AG10803 (cell line): ENCODE data around the gene ASB4.

ENCODE experiments used
- DNase-seq: peaks from one replicate; pipeline ENCODE4 v3.0.0; 2010; ENCODE audit warnings: low read depth
- H3K4me3 ChIP-seq: 2 replicates; pipeline ENCODE4 v1.5.1; 2011; ENCODE audit warnings: mild to moderate bottlenecking, low read length, control low read depth
- TF ChIP-seq, protein P1 (sequence below): conservative IDR thresholded peaks from 2 replicates; pipeline ENCODE4 v1.5.1; 2011; ENCODE audit warnings: mild to moderate bottlenecking, low read length, control low read depth, inconsistent platforms

ASB4 gene

DNA sequence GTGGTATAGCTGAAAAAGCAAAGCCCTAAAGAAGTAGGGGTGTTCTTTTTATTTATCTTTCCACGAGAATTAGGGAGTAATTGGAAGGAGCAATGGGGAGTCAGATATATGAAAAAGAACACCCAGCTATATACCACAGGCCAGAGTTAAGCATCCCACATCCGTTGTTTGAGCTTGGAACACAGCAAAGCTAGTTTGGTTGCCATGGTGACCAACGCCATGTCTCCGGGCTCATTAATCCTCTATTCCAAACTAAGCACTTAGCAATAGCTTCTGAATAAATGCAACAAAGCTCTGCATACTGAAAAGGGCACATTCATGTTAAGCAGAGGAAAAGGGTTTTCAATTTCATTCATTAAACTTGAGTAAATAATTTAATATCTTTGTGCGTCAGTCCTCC lies 23.5 kb downstream of the ASB4 start:
- peak; percentile 18 for DNase-seq
- no peak overlapping the region for H3K4me3 ChIP-seq
- TF ChIP-seq, protein P1, sequence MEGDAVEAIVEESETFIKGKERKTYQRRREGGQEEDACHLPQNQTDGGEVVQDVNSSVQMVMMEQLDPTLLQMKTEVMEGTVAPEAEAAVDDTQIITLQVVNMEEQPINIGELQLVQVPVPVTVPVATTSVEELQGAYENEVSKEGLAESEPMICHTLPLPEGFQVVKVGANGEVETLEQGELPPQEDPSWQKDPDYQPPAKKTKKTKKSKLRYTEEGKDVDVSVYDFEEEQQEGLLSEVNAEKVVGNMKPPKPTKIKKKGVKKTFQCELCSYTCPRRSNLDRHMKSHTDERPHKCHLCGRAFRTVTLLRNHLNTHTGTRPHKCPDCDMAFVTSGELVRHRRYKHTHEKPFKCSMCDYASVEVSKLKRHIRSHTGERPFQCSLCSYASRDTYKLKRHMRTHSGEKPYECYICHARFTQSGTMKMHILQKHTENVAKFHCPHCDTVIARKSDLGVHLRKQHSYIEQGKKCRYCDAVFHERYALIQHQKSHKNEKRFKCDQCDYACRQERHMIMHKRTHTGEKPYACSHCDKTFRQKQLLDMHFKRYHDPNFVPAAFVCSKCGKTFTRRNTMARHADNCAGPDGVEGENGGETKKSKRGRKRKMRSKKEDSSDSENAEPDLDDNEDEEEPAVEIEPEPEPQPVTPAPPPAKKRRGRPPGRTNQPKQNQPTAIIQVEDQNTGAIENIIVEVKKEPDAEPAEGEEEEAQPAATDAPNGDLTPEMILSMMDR, result no peak

DNA sequence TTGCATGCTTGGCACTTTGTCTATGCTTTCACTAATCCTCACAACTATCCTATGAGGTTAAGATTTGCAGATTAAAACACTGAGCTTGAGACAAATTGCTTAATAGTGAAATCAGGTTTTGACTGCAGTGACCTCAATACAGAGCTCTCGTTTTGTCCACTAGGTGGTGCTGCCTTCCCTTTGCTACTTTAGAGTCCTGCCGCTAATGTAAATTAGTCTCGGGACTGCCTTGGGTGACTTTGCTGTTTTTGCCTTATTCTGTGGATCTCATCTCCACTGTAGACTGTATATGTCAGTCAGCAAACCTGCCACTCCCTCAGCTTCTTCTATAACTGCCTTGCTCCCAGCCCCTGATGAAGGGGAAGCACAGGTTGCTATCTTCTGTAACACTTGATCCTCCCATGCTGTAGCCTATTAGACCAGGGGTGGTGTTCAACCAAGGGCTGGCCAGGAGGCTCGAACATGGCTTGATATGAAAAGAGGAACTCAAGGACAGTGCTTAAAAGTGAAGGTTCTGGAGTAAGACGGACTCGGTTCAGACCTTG lies 26.0 kb downstream of the ASB4 start:
- TF ChIP-seq, protein P1, result peak; percentile 95
- H3K4me3 ChIP-seq, result no peak overlapping the region
- DNase-seq, result peak; percentile 74

DNA sequence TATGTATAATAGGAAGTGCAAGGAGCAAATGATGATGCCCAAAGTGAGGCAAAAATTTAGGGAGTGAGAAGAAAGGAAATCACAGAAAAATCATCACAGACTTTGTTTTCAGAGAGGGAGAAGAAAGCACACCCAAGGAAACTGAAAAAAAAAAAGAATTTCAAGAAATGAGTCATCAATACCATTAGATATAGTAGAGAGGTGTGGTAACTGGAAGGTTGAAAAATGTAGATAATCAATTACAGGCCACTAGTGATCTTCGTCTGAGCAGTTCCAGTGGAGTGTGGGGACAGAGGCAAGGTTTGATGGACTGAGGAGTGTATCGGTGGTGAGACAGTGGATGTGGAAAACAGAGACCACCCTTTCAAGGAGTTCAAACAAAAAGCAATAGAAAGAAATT lies 31.7 kb downstream of the ASB4 start:
- no peak for DNase-seq
- TF ChIP-seq, protein P1, result no peak
- no peak overlapping the region for H3K4me3 ChIP-seq

DNA sequence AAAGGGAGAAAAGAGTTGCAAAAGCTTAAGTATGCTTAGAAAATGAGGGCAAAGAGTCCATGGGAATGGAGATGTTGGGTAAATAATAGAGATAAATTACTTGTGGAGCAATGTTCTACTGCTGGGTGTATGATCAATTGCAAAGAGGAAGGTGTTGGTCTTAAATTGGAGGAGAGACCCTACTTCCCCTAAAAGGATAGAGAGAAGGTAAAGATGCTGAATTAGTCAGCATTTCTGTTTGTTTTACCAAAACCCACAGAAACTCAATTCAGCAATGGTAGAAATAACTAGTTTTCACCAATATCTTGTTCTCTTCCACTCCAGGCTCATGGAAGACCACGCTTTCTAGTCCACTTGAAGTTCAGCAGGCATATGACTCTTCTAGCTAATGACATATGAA lies 32.1 kb downstream of the ASB4 start:
- H3K4me3 ChIP-seq, result no peak overlapping the region
- TF ChIP-seq, protein P1, result no peak
- no peak for DNase-seq

DNA sequence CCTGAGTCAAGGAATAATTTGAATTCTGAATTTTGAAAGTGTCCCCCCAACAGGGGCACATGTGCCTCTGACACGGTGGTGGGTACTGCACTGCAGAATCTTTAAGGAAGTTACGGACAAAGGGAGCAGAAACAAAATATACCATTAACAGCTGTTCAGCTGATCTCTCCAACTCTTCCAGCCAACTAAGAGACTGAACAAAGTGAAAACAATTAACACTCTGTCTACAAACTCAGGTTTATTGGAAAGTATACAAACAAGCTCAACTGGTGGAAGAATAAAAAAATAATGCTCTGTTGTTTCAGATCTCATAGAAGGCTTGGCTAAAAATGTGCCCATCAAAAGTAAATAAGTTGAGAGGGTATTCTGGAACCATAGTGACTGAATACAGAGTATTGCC lies 34.4 kb downstream of the ASB4 start:
- no peak overlapping the region for H3K4me3 ChIP-seq
- DNase-seq, result no peak
- TF ChIP-seq, protein P1, result no peak

DNA sequence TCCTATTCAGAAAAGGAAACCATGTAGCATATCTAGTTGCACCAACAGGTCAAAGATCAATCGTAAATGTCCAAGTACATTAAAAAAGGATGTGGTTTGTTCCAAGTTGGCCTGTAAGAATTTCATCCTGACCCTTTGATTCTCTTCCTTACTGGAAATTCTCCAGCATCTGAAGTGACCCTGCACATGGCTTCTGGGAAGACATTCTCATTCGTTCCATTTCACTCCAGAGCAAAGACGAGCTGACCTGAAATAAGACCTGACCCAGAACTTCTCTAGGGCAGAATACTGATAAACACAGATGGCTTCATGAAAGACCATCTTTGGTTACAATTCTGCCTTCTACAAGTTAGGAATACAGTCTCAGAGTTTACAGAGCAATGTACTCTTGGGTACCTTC lies 39.8 kb downstream of the ASB4 start:
- no peak overlapping the region for H3K4me3 ChIP-seq
- TF ChIP-seq, protein P1, result no peak
- no peak for DNase-seq

DNA sequence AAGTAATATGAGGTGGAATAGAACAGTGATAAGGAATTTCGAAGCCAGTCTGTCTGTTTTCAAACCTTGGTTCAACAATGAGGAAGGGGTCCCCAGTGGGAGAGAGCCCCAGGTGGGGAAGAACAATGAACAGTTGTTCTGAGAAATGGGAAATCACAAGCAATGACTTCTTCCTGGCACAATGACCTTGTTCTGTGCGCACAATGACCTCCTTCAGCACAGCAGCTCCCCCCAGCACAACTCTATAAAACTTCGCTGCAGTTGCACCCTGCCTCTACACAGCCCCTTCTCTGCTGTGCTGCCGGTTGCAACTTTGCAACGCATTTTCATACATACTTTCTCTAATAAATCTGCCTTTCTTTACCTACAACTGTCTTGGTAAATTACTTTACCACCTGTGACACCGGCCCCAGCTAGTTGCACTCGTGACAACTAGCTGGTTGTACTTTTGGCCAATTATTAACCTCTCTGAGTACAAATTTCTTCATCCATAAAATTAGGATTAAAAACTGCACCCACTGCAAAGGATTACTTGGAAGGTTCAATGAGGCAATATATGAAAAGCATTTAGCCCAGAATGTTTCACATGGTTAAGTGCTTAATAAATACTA lies 40.5 kb downstream of the ASB4 start:
- DNase-seq, result no peak
- TF ChIP-seq, protein P1, result no peak
- H3K4me3 ChIP-seq, result no peak overlapping the region
